Activated naive CD4-positive, alpha-beta T cell (primary cell): ENCODE measurements around the gene ETF1.
"Not testable (repeated sequence)": the region's sequence is repeated elsewhere in the genome, so short reads cannot be mapped to it uniquely, and the experiment has no call there.

Experiments used
- DNase-seq, 4 experiments: peaks; one replicate each; lab custom pipeline; 2025; lab: John Stamatoyannopoulos, UW

ETF1 gene

GRCh38 chr5:138490648-138491283 is 52.3 kb downstream of the ETF1 start:
- DNase-seq: no peak

DNA sequence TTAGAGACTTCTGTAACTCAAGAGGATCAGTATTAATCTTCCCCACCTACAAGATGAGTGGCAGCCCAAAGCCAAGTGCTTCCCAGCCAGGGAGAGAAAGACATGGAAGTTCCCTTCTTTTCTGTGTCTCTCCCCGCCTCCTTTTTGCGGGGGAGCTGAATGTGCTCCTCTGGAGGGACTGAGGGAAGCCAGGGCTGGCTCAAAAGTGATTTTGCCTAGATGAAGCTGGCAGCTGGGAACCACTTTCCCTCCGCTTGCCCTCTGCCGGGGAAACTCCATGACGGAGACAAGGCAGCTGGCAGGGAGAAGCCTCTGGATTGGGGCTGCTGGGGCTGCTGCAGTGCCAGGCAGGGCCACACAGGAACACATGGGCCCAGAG is 53.4 kb downstream of the ETF1 start:
- DNase-seq: no peak

DNA sequence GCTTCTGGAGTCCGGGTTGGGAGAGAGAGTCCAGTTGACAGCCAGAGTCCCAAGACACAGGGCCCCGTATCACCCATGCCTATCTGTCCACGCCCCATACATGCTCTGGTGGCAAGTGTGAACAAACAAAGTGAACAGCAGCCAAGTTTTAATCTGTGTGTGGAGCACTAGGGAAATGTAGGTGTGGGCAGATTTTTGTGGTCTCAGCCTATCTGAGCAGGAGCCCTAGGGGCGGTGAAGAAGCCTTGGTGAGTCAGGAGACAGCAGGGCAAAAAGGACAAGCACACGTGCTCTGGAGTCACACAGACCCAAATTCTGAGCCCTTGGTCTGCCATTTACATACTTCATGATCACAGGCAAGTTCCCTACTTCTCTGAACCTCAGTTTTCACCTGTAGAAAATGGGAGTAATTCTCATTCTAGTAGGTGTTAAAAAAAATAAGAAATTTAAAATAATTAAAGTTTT is 54.5 kb downstream of the ETF1 start:
- DNase-seq: no peak

DNA sequence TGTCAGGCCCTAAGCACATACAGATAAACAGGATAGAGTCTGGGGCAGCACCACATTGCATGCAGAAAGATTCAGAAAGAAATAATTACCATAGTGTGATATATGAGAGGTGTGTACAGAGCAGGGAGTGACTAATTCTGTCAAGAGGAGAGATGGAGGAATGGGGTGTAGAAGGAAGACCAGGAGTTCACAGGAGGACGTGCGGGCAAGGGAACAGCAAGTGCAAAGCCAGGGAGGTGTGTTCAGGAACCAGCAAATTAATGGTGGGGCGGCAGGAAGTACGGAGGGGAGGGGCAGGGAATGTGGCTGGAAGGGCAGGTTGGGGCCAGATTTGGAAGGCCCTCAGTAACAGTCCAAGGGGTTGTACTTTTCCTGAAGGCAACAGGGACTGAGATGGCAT is 60.4 kb downstream of the ETF1 start:
- no peak for DNase-seq

DNA sequence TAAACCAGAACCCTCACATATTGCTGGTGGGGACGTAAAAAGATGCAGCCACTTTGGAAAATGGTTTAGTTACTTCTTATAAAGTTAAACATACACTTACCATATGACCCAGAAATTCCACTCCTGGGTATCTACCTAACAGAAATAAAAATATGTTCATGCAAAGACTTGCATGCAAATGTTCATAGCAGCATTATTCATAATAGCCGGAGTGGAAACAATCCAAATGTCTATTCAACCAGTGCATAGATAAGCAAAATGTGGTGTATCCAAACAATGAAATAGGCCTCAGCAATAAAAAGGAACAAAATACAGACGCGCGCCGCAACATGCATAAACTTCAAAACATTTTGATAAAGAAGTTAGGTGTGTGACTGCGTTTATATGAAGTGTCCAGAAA is 66.1 kb downstream of the ETF1 start:
- no peak for DNase-seq

GRCh38 chr5:138473151-138473550 is 69.9 kb downstream of the ETF1 start:
- not testable (repeated sequence) for DNase-seq

GRCh38 chr5:138472353-138472752 is 70.7 kb downstream of the ETF1 start:
- DNase-seq: no peak

DNA sequence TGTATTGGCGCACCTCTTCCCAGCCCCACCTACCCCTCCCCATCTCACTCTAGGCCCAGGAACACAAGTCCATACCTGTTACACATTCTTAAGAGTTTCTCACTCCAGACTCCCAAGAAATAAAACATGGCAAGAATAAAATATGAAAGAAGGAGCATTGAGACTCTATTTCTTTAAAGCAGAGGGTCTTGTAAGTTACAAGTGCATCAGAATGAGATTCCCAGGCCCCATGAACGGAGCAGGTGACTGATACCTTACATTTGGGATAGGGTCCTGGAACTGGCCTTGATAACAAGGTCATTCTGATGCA is 72.0 kb downstream of the ETF1 start:
- DNase-seq: no peak

- DNase-seq: no peak
These were observed 72.5 kb downstream of the ETF1 start for GRCh38 chr5:138470322-138471051.

- DNase-seq: no peak
These were observed 73.3 kb downstream of the ETF1 start for GRCh38 chr5:138469540-138470321.

DNA sequence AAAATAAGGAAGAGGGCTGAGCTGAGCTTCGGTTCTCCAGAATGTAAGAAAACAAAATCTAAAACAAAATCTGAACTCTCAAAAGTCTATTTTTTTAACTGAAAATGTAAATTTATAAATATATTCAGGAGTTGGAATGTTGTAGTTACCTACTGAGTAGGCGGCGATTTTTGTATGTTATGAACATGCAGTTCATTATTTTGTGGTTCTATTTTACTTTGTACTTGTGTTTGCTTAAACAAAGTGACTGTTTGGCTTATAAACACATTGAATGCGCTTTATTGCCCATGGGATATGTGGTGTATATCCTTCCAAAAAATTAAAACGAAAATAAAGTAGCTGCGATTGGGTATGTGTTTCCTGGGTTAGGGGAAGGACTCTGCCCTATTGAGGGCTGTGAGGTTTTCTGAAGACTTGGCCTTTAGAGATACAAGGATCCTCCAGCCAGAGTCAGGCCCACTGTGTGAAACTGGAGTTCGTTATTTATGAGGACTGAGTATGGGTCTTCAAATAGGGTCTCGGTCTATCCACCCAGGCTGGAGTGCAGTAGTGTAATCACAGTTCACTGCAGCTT is 74.0 kb downstream of the ETF1 start:
- no peak for DNase-seq

- no peak for DNase-seq
These were observed 74.7 kb downstream of the ETF1 start for GRCh38 chr5:138468133-138468965.

- DNase-seq: no peak
These were observed 75.3 kb downstream of the ETF1 start for GRCh38 chr5:138467711-138468132.

DNA sequence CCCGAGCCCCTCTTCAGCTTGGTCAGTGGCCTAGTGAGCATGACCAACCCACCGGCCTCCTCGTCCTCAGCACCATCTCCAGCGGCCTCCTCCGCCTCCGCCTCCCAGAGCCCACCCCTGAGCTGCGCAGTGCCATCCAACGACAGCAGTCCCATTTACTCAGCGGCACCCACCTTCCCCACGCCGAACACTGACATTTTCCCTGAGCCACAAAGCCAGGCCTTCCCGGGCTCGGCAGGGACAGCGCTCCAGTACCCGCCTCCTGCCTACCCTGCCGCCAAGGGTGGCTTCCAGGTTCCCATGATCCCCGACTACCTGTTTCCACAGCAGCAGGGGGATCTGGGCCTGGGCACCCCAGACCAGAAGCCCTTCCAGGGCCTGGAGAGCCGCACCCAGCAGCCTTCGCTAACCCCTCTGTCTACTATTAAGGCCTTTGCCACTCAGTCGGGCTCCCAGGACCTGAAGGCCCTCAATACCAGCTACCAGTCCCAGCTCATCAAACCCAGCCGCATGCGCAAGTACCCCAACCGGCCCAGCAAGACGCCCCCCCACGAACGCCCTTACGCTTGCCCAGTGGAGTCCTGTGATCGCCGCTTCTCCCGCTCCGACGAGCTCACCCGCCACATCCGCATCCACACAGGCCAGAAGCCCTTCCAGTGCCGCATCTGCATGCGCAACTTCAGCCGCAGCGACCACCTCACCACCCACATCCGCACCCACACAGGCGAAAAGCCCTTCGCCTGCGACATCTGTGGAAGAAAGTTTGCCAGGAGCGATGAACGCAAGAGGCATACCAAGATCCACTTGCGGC is 75.9 kb downstream of the ETF1 start:
- no peak for DNase-seq

DNA sequence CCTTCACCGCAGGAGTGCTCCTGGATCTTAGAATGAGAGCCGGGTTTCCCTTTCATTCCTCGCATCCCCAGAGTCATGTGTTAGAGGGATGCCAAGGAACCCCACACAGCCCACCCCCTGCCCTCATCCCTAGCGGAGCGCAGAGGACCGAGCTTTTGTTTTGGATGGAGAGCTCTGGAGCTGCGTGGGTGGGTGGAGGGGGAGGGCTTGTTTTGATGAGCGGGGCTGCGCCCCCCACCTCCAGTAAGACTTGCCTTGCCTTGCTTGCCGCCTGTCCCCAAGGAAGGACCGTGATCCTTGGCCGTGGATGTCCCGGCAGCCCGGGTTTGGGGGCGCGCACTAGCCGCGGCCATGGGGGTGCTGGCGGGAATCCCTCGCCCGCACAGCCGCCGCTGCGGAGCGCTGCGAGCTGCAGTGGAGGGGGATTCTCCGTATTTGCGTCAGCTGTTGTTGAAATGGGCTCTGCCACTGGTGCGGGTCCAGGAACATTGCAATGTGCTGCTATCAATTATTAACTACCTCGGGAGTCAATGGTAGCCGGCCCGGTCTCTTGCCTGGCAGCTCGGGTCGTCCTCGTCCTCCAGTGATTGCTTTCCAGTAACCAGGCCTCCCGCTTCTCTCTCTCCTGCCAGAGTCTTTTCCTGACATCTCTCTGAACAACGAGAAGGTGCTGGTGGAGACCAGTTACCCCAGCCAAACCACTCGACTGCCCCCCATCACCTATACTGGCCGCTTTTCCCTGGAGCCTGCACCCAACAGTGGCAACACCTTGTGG is 76.7 kb downstream of the ETF1 start:
- DNase-seq: no peak

DNA sequence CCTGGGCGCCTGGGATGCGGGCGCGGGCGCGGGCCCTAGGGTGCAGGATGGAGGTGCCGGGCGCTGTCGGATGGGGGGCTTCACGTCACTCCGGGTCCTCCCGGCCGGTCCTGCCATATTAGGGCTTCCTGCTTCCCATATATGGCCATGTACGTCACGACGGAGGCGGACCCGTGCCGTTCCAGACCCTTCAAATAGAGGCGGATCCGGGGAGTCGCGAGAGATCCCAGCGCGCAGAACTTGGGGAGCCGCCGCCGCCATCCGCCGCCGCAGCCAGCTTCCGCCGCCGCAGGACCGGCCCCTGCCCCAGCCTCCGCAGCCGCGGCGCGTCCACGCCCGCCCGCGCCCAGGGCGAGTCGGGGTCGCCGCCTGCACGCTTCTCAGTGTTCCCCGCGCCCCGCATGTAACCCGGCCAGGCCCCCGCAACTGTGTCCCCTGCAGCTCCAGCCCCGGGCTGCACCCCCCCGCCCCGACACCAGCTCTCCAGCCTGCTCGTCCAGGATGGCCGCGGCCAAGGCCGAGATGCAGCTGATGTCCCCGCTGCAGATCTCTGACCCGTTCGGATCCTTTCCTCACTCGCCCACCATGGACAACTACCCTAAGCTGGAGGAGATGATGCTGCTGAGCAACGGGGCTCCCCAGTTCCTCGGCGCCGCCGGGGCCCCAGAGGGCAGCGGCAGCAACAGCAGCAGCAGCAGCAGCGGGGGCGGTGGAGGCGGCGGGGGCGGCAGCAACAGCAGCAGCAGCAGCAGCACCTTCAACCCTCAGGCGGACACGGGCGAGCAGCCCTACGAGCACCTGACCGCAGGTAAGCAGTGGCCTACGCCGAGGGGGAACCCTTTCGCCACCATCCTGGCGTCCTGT is 77.5 kb downstream of the ETF1 start, which contains the start of gene EGR1:
EGR1 (plus strand) TSS at position 219 of the 864 bp plus-strand sequence; CDS start at position 502, 283 bp downstream.
- DNase-seq: peak; percentile 84 to 92 (median 90)

GRCh38 chr5:138464388-138465260 is 78.4 kb downstream of the ETF1 start:
- peak; percentile 87 to 92 (median 90) for DNase-seq

DNA sequence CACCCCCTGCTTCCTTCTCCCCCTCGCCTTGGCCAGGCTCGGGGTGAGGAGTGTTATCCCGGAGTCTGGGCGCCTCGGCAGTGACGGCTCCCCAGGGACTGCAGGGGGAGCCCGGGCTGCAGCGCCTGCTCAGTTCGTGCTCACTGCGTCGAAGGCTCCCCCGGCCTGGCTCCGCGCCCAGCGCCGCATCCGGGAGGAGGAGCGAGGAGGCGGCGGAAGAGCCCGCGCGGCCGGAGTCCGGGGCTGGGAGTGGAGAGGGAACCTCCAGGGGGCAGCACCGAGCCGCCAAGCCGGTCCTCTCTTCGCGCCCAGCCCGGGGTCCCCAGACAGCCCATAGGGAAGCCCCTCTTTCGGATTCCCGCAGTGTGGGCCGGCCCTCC is 79.0 kb downstream of the ETF1 start:
- DNase-seq: peak; percentile 77 to 93 (median 84)
